Activated effector memory CD4-positive, alpha-beta T cell treated with anti-CD3 and anti-CD28 coated beads, Interleukin-2, amount 50 U/mL, for 16 hours (primary cell): ENCODE results near the gene ZNF367.

Experiments
- DNase-seq: peaks from one replicate; pipeline ENCODE4 v3.0.0-alpha.2; 2020

Gene ZNF367

DNA sequence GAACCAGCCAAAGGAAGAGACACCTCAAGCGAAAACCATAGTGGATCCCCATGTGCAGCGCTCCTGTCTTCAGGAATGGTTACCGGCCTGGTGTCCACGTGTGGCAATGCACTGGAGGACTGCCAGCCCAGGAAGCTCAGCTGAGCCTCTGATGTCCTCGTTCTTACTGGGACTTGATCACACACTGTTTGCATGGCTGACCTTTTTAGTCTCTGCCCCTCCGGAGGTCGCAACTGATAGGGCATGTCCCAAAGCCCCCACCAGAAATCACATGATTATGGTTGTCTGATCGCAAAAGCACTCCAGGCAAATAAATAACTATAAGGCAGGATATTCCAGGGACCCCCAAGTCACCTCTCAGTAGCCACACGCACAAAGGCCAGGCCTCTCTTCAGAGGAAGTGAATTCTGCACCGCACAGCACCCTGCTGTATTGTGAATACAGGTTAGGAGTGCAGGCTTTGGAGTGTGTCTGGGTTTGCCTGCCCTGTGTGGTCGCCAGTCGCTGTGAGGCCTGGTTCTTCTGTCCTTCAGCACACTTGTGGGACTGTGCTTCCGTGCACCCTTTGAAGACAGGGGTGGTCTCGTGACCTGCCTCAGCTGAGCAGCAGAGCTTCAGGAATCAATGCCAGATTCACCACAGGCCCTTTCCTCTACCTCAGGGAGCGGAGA lies 18.4 kb upstream of the ZNF367 start:
- DNase-seq = no peak

DNA sequence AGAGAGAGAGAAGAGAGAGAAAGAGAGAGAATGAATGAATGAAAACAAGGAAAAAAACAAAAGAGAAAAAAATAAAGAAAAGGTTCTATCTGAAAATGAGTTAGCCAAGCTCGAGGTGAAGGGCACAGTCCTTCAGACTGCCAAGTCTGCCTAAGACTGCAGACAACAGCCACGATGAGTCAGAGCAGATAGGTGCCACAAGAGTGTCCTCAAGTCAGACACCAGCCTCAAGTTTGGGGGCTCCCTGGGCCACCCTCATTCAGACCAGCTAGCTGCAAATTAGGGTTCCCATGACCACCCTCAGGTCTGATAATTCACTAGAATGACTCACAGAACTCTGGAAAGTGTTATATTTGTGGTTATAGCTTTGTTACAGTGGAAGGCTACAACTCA lies 17.9 kb upstream of the ZNF367 start:
- DNase-seq = no peak

DNA sequence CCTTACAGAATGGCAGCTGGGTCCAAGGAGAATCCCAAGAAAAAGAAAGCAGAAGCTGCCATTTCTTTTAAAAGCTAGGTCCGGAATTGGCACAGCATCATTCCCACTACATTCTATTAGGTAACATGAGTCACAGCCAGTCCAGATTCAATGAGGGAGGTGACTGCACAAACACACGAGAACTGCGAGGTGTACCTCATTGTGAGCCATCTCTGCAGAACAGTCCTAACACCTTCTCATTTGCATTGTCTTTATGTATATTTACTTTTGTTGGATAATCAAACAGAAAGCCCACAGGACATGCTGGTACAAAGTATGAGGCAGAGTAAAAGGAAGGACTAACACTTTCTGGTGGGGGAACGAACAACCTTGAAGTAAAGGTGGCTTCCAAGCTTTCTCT lies 17.2 kb upstream of the ZNF367 start:
- no peak for DNase-seq

DNA sequence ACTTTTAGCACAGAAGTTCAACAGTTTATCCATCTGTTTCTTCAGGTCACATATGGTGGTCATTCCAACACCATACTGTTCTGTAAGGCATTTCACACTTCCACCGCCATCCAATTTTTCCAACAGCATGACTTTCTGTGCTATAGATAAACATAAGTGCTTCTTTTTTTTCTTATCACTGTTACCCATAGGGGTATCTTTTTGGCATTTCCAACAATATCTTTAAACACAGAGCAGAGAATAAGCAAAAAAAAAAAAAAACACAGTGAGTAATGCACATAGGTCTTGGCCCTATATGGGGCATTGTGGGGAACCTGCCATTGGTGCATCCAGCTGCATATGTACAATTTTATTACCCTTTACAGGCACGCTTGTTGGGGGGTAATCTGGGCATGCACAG lies 12.2 kb upstream of the ZNF367 start:
- DNase-seq = no peak

DNA sequence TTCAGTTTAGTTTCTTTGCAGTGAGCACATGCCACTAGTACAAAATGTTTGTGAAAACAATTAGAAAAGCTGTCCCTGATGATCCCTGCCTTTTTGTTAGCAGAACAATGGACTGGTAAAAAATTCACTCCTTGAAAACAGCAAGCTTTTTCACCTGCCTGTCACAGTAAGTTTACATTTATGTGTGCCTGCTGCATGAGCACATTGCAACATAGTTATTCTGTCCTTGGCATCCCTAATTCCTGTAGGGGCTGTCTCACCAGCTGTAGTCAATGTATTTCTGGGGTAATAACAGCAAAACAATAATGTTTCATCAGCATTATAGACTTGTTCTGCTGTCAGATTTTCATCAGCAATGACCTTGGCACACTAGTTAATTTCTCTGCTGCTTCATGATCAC lies 11.6 kb upstream of the ZNF367 start:
- no peak for DNase-seq

DNA sequence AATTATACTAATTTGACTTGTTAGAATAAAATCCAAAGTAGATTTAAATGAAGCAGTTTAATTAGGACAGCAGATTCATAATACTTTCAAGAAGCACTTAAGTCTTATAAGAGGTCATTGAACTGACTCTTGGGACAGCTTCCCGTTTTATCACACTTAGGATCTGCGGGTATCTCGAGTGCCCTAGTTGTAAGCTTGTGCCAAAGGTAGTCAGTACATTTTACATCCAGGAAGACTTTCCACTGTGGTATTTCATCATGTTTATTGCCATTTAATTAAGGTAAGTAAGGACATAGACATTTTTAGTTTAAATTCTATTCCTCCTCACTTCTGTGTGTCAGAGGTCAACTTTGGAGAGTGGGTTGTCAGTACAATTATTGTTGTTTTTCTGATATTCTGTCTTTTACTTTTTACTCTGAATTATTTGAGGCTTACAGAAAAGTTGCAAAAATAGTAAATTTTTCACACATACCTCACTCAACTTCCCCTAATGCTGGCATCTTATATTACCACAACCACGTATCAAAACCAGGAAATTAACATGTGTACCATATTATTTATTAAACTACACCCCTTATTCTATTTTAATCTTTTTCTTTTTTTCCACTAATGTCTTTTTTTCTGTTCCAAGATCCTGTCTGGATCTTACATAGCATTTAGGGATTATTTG lies 7.5 kb upstream of the ZNF367 start:
- DNase-seq = no peak

DNA sequence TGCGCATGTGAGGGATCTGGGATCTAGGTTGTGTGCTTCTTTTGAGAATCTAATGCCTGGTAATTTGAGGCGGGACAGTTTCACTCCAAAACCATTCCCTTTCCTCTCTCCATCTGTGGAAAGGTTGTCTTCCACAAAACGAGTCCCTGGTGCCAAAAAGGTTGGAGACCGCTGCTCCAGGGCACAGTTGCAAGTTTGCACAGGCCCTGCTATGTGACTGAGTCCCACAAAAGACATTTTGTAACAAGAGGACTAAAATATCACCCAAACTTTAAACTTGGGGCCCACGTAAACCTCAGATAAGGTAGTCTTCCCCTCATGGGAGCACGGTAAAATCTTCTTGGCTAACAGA lies 5.8 kb upstream of the ZNF367 start:
- DNase-seq = no peak

DNA sequence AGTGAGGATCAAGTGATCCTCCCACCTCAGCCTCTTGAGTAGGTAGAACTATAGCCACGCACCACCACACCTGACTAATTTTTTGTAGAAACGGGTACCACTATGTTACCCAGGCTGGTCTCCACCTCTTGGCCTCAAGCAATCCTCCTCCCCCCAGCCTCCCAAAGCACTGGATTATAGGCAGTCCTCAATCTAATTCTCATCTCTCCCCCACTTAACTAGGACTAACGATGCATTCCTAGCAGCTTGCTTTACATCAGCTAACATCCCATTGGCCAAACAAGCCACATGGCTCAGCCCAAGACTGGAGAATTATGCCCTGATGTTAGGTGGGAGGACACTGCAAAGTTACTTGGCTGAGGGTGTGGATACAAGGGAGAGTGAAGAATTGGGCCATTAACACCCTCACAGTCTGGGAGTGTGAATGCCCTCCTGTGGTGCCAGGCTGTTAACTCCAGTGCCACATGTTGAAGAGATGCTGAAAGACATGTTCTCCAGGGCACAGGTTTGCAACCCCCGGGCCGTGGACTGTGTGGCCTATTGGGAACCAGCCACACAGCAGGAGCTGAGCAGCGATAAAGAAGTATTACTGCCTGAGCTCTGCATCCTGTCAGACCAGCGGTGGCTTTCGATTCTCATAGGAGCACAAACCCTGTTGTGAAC lies 5.3 kb upstream of the ZNF367 start:
- DNase-seq = no peak

DNA sequence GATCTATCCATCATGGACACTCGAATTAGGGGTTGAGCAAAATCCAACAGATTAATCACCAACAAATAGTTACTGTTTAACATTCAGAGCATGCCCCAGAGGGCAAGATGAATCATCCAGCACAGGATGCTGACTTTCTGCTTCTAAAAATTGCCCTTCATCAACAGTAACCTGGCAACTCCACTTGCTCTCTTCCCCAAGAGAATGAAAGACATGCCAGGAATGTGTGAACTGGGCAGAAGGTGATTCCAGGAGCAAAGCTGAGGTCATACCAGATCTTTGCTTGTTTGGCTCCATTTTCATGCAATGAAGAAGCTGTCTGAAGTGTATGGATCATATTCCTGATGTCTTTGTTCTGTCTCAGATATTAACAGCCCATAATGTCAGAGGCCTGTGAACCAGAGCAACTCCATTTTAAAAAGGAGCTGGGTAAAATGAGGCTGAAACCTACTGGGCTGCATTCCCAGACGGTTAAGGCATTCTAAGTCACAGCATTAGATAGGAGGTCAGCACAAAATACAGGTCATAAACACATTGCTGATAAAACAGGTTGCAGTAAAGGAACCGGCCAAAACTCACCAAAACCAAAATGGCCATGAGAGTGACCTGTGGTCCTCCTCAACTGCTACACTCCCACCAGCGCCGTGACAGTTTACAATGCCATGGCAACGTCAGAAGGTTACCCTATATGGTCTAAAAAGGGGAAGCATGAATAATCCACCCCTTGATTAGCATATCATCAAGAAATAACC lies 2.5 kb upstream of the ZNF367 start:
- DNase-seq = no peak

DNA sequence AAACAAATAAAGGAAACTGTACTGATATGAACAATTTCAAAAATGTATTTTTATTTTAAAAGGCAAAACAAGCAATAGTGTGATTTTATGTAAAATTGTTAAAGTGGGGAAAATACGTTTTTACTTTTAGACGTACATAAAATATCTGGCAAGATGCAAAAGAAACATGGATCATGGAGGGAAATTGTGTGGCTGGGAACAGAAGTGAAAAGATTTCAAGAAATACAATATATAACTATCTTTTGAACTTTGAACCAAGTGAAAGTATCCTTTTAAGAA lies 1.5 kb upstream of the ZNF367 start:
- no peak for DNase-seq

DNA sequence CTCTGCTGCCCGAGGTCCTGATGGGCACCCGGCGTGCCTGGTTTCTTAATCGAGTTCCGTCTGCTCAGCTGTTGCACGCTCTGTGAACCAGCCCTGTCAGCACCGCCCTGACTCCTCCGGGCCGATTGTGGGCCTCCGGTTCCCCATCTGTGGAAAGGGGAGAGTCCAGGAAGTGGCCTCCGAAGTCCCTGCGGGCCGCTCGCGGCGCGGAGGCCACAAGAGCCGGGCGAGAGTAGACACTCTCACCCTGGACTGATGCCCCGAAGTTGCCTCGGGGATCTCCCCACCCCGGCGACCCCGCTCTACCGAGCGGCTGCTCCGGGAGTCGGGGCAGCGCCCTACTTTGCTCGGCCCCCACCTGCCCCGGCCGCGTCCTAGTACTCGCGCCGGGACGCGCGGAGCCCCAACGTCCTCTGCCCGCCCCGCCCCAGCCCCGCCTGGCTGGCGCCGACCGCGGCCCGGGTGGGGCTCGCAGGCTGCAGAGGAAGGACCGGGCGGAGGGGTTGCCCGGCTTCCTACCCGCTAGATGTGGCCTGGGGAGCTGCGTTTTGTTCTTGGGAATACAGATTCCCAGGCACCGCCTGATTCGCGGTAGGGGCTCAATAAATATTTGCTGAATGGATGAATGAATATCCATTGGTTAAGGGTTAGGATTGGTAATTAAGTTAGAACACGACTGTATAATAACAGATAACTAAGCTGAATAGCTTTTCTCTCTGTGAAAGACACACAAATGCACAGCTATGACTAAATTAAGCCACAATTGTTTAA lies 935 bp upstream of the ZNF367 start:
- peak; percentile 84 for DNase-seq

DNA sequence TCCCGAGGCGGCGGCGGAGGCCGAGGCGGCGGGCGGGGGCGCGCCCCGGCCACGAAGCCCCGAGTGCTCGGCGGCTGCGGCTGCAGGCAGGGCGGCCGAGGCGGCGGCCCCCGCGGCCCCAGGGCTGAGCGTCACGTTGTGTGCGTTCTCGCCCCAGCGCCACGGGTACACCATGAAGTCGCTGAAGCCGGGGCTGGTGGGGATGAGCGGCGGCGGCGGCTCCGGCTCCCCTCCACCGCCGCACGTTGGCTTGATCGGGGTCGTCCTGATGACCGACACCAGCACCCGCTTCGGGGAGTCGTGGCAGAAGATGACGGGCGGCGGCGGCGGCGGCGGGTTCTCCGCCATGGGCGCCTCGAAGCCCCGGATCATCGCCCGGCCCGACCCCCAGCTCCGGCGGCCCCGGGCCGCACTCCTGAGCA lies 498 bp downstream of the ZNF367 start:
- no peak for DNase-seq

DNA sequence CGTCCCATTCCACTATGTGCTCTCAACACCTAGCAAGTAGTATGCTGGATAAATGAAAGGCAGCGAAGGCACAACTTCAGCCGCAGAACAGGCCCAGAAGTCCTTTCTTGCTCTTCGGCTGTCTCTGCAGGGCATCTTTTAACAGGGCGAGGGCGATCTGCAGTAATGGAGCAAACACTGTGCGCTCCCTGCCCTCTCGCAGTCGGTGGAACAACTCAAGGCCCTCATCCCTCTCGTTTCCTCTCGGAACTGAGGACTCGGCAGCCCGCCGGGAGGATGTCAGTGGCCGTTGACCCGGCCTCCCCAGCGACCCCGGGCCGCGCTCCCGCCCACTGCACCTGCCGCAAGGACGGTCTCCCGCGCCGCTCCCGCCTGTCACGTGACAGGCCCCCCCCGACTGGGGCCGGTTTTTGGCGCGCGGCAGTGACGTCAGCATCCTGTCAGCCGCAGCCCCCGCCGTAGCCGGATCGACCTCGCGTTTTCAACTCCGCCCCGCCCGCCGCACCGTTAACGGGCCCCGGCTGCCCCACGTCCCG lies 1.1 kb downstream of the ZNF367 start:
- peak; percentile 98 for DNase-seq

DNA sequence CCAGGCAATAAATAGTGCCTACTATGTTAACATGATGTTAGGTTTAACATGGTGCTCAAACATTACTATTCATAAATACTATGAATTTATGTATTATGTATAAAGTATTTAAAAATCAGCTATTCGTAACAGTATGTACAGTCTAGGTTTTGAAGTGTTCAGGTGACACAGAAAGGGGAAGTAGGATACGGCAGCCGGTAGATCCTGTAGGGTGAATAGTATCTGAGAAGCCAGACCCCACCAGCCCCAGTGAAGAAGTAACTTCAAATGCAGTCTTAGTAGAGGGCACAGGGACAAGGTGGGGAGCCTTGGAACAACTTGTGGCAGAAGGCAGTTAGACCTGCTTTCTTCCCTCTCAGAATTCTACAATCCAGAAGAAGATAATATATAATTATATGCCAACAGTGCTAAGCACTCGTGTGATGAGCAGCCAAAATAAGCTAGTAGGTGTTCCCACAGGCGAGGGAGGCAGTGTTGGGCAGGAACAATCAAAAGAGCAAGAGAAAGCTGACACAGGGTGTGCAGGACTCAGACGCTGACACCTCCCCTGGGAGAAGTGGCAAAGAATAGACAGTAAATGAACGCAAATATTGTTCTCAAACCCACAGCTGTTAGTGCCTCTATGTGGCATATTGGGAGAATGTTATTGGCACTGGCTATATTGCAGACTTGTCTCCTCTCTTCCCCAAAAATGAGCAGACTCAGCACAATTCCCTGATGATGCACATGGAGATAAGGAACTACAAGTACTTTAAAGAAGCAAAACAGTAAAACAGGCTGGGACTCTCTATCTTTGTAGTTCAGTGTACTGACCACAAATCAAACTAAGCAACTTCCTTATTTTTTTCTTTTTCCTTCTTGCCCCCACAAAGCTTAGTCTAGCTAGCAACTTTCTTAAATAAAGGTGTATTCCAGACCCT lies 4.6 kb downstream of the ZNF367 start:
- DNase-seq = peak; percentile 69

DNA sequence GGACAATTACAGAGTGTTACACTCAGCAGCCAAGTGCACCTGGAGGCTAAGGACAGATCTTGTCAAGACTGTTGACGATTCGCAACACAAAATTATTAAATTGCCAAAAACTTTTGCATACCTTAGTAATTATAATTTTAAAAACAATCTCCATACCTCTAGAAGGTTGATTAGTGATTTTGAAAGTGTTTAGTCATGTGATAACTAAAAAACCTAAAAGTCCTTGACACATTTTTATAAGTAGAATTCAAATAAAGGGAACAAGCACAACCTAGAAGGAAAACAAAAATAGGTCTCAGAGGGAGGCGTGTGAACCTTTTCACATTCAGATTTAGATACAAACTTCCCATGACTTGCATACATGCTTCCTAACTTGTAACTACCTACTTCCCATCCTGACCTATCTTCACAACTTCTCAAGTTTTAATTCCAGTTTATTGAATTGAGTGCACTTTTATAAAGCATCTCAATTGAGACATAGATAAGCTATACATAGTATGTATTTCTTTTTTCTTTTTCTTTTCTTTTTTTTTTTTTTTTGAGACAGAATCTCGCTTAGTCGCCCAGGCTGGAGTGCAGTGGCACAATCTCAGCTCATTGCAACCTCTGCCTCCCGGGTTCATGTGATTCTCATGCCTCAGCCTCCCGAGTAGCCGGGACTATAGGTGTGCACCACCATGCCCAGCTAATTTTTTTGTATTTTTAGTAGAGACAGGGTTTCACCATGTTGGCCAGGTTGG lies 5.8 kb downstream of the ZNF367 start:
- DNase-seq = no peak

DNA sequence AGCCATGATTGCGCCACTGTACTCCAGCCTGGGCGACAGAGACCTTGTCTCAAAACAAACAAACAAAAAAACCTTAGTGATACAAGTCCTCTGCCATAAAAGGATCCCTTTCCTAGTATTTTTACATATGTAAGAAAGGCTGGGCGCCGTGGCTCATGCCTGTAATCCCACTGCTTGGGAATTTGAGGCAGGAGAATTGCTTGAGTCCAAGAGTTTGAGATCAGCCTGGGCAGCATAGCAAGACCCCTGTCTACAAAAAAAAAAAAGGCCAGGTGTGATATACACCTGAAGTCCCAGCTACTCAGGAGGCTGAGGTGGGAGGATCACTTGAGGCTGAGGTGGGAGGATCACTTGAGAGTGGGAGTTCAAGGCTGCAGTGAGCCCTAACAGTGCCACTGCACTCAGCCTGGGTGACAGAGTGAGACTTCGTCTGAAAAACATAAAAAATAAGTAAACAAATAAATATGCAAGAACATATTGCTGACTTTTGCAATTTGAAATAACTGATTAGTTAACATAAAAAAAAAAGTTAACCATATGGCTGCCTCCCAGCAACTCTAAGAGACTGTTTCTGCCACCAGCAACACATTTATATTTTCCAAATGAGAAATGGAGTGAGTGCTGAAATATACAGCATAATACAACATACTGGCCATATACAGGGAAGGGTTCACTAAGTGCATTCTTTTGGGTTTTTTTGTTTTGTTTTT lies 6.9 kb downstream of the ZNF367 start:
- no peak for DNase-seq

DNA sequence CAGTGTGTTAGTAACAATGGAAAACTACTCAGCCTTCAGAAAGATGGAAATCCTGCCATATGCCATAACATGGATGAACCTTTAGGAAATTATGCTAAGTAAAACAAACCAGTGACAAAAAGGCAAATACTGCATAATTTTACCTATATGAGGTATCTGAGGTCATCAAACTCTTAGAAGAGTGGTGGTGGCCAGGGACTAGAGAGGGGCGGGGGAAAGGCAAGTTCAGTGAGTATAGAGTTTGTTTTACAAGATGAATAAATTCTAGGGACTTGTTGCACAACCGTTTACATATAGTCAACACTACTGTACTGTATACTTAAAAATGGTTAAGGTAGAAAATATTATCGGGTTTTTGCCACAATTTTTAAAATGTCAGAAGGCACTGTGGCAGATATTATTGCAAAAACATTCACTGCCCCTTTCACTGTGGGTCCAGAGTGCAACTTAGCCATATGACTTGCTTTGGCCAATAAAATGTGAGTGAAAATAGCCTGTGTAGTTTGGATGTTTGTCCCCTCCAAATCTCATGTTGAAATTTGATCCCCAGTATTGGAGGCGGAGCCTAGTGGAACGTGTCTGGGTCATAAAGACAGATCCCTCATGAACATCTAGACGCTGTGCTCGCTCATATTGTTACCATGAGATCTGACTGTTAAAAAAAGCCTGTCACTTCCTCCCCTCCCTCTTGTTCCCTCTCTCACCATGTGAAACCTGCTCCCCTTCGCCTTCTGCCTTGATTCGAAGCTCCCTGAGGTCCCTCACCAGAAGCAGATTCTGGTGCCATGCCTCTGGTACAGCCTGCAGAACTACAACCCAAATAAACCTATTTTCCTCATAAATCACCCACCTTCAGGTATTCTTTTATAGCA lies 9.5 kb downstream of the ZNF367 start:
- no peak for DNase-seq

DNA sequence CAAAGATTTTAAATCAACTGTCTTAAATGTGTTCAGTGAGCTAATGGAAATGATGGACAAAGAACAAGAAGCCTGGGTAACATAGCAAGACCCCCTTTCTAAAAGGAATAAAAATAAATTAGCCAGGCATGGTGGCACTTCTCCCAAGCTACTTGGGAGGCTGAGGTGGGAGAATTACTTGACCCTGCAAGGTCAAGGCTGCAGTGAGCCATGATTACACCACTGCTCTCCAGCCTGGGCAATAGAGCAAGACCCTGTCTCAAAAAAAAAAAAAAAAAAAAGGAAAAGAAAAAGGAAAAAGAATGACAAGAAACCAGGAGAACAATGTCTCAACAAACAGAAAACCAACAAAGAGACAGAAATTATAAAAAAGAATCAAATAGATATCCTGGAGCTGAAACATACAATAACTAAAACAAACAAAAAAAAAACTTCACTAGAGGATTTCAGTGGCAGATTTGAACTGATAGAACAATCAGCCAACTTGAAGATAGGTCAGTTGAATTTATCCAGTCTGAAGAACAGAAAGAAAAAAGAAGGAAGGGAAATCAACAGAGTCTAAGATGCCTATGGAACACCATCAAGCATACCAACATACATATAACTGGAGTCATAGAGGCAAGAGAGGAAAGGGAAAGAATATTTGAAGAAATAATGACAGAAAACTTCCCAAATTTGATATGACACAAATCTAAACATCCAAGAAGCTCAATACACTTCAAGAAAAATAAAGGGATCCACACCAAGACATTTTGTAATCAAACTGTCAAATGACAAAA lies 17.8 kb downstream of the ZNF367 start:
- no peak for DNase-seq

DNA sequence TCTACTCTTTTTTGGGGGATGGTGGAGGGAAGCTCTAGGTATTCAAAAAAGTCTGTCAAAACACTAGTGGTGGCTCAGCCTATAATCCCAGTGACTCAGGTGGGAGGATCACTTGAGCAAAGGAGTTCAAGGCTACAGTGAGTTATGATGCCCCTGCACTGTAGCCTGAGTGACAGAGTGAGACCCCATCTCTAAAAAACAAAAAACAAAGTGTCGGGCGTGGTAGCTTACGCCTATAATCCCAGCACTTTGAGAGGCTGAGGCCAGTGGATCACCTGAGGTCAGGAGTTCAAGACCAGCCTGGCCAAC lies 18.9 kb downstream of the ZNF367 start:
- DNase-seq = no peak
